Colon (tissue), 2 donors: Measurements from ENCODE around the gene ST6GALNAC2.

Experiments
- FAIRE-seq: peaks from 2 replicates; lab custom pipeline; 2012; peaks lifted over from hg19 to GRCh38; lab: Jason Lieb, UNC
- donor health status: control.
- donor health status: control.

ST6GALNAC2 gene

GRCh38 chr17:76553178-76553908, 32.3 kb downstream of the ST6GALNAC2 start:
- FAIRE-seq, result no peak

GRCh38 chr17:76551685-76552084, 34.0 kb downstream of the ST6GALNAC2 start:
- FAIRE-seq, result no peak

- FAIRE-seq, result no peak
These were observed 34.7 kb downstream of the ST6GALNAC2 start for GRCh38 chr17:76550712-76551615.

GRCh38 chr17:76549539-76549938, 36.1 kb downstream of the ST6GALNAC2 start:
- FAIRE-seq, result no peak

- FAIRE-seq, result no peak
These were observed 36.5 kb downstream of the ST6GALNAC2 start for GRCh38 chr17:76549215-76549518.

- no peak for FAIRE-seq
These were observed 37.1 kb downstream of the ST6GALNAC2 start for GRCh38 chr17:76548378-76549214.

GRCh38 chr17:76547642-76548202, 37.9 kb downstream of the ST6GALNAC2 start:
- FAIRE-seq, result no peak

- no peak for FAIRE-seq
These were observed 38.4 kb downstream of the ST6GALNAC2 start for GRCh38 chr17:76547183-76547641.

- no peak for FAIRE-seq
These were observed 39.0 kb downstream of the ST6GALNAC2 start for GRCh38 chr17:76546556-76547182.

GRCh38 chr17:76545918-76546555, 39.6 kb downstream of the ST6GALNAC2 start:
- FAIRE-seq, result no peak

GRCh38 chr17:76544546-76545365, 40.9 kb downstream of the ST6GALNAC2 start:
- no peak for FAIRE-seq

- FAIRE-seq, result no peak
These were observed 41.7 kb downstream of the ST6GALNAC2 start for GRCh38 chr17:76543826-76544545.

- FAIRE-seq, result no peak
These were observed 42.2 kb downstream of the ST6GALNAC2 start for GRCh38 chr17:76543482-76543825.

- FAIRE-seq, result no peak
These were observed 42.7 kb downstream of the ST6GALNAC2 start for GRCh38 chr17:76542984-76543383.

GRCh38 chr17:76542566-76542971, 43.1 kb downstream of the ST6GALNAC2 start:
- FAIRE-seq, result no peak

- FAIRE-seq, result no peak
These were observed 43.8 kb downstream of the ST6GALNAC2 start for GRCh38 chr17:76541739-76542454.

GRCh38 chr17:76540381-76541300, 45.0 kb downstream of the ST6GALNAC2 start:
- FAIRE-seq, result no peak
